Tibial artery (tissue), 4 donors: ENCODE data around the gene CCDC93.
"Not testable (repeated sequence)": the region's sequence is repeated elsewhere in the genome, so short reads cannot be mapped to it uniquely, and the experiment has no call there.

Experiments used
- DNase-seq, 2 donors: peaks; one replicate each; pipeline ENCODE4 v3.0.0-alpha.2; 2019
- H3K27ac ChIP-seq, 2 donors: fragments of 200-600 bp; sonication (generic) in 1 of 2; 1 replicate in 1 of 2; 2 replicates in 1 of 2; pipeline ENCODE4 v1.5.1; 2018 to 2019; ENCODE audit warnings: mild to moderate bottlenecking in 1 of 2
- H3K27me3 ChIP-seq, 2 donors: fragments of 200-600 bp; sonication (generic) in 1 of 2; one replicate each; pipeline versions ENCODE4 v1.5.1 to v1.6.0; 2016 to 2019
- H3K36me3 ChIP-seq, 3 donors: fragments of 200-600 bp; sonication (generic) in 2 of 3; one replicate each; pipeline ENCODE4 v1.5.1; 2016 to 2019; ENCODE audit warnings: mild to moderate bottlenecking in 2 of 3
- H3K4me1 ChIP-seq, 4 donors: fragments of 200-600 bp; sonication (generic) in 2 of 4; 1 replicate in 3 of 4; 2 replicates in 1 of 4; pipeline ENCODE4 v1.5.1; 2016 to 2019
- H3K4me3 ChIP-seq, 2 donors: fragments of 200-600 bp; sonication (generic) in 1 of 2; 1 replicate in 1 of 2; 2 replicates in 1 of 2; pipeline ENCODE4 v1.5.1; 2018 to 2019; ENCODE audit warnings: mild to moderate bottlenecking in 2 of 2
- H3K9me3 ChIP-seq, 3 donors: fragments of 200-600 bp; sonication (generic) in 1 of 3; one replicate each; pipeline ENCODE4 v1.5.1; 2016 to 2019
- CTCF ChIP-seq, 2 experiments: fragments of 200-600 bp in 1 of 2; fragments of 450-650 bp in 1 of 2; IDR thresholded peaks; one replicate each; pipeline ENCODE4 v1.5.1; 2017 to 2019; ENCODE audit warnings: antibody characterized with exemption in 2 of 2, mild to moderate bottlenecking in 1 of 2, moderate library complexity in 1 of 2
- intact Hi-C: fragments of 100-400 bp; cut with DNase I; formaldehyde crosslinking; loops from one replicate; pipeline ENCODE4 v1.15.0; 2023; ENCODE audit warnings: low total_unique reads

CCDC93 gene

GRCh38 chr2:118029025-118029424, 15.2 kb upstream of the CCDC93 start:
- no peaks in the 10 kb centered on the region for H3K4me1 ChIP-seq
- DNase-seq: no peak
- H3K36me3 ChIP-seq: no peaks in the 10 kb centered on the region
- no peak overlapping the region for H3K4me3 ChIP-seq
- no peak for TF ChIP-seq CTCF (IDR thresholded peaks at IDR 0.05)
- no peaks in the 10 kb centered on the region for H3K9me3 ChIP-seq
- no peak overlapping the region for H3K27ac ChIP-seq
- intact Hi-C loops: no loop called here
- peaks cover 0 to 24% of the 10 kb centered on the region in 2 donors for H3K27me3 ChIP-seq

GRCh38 chr2:118021356-118021755, 7.5 kb upstream of the CCDC93 start:
- DNase-seq: no peak
- H3K27ac ChIP-seq: no peak overlapping the region
- H3K4me3 ChIP-seq: no peak overlapping the region
- no peaks in the 10 kb centered on the region for H3K4me1 ChIP-seq
- no peaks in the 10 kb centered on the region for H3K27me3 ChIP-seq
- no peaks in the 10 kb centered on the region for H3K36me3 ChIP-seq
- H3K9me3 ChIP-seq: no peaks in the 10 kb centered on the region
- intact Hi-C loops: no loop called here
- TF ChIP-seq CTCF (IDR thresholded peaks at IDR 0.05): no peak

GRCh38 chr2:118019821-118020220, 6.0 kb upstream of the CCDC93 start:
- Histone ChIP-seq H3K27me3 (no peaks in the 10 kb centered on the region), H3K4me1 (peaks cover 0 to 3% (median under 1%) of the 10 kb centered on the region in 4 donors), H3K27ac (no peak overlapping the region), H3K36me3 (no peaks in the 10 kb centered on the region), H3K4me3 (no peak overlapping the region), H3K9me3 (no peaks in the 10 kb centered on the region)
- DNase-seq: no peak
- intact Hi-C loops: no loop called here
- no peak for TF ChIP-seq CTCF (IDR thresholded peaks at IDR 0.05)

GRCh38 chr2:118016911-118017310, 3.0 kb upstream of the CCDC93 start:
- no peaks in the 10 kb centered on the region for H3K36me3 ChIP-seq
- no peaks in the 10 kb centered on the region for H3K9me3 ChIP-seq
- intact Hi-C loops: no loop called here
- no peak for TF ChIP-seq CTCF (IDR thresholded peaks at IDR 0.05)
- DNase-seq: peak in 1 of 2 donors; percentile 29
- no peak overlapping the region for H3K4me3 ChIP-seq
- H3K27ac ChIP-seq: no peak overlapping the region
- peaks cover 0 to 17% (median 12%) of the 10 kb centered on the region in 4 donors for H3K4me1 ChIP-seq
- no peaks in the 10 kb centered on the region for H3K27me3 ChIP-seq

GRCh38 chr2:118015761-118016160, 1.9 kb upstream of the CCDC93 start:
- peaks cover 0 to 22% (median 14%) of the 10 kb centered on the region in 4 donors for H3K4me1 ChIP-seq
- H3K27ac ChIP-seq, H3K27me3 ChIP-seq, intact Hi-C loops, H3K36me3 ChIP-seq, H3K9me3 ChIP-seq, H3K4me3 ChIP-seq: not testable (repeated sequence)
- peak in 1 of 2 donors; percentile 31 for DNase-seq

- peak in 1 of 2 donors; percentile 64 for DNase-seq
- Histone ChIP-seq H3K4me3 (peak overlapping the region; percentile 77 to 87), H3K9me3 (no peaks in the 10 kb centered on the region), H3K36me3 (no peaks in the 10 kb centered on the region), H3K27me3 (no peaks in the 10 kb centered on the region), H3K4me1 (peaks cover 0 to 22% (median 14%) of the 10 kb centered on the region in 4 donors), H3K27ac (peak overlapping the region; percentile 57 to 82)
- intact Hi-C loops: no loop called here
- TF ChIP-seq CTCF (IDR thresholded peaks at IDR 0.05): no peak
These were observed 588 bp upstream of the CCDC93 start for GRCh38 chr2:118014492-118014824.
